ENCODE data around the gene ING5. TPM values are rescaled to one million over a fixed set of nuclear protein-coding genes. Genes with fewer than 3 reads are reported as not detected.
A peak's percentile ranks its signal among the peaks of the same experiment; 100 is the strongest.
"Not testable (repeated sequence)": the region's sequence is repeated elsewhere in the genome, so short reads cannot be mapped to it uniquely, and the experiment has no call there.

The ING5 gene
- total RNA-seq, 4 donors from 2014 or later, result 37.4 to 94.3 (median 56.3) TPM

- WGBS, 2 donors (ENCODE audit: low coverage in 1 of 2), result 74 to 77% methylated on average over 3 to 5 of the region's 5 CpGs
- no peaks in the 10 kb centered on the region for H3K4me1 ChIP-seq
- H3K36me3 ChIP-seq, result peaks cover 0 to 21% (median 3%) of the 10 kb centered on the region in 4 donors
- in situ Hi-C loops (cut with MboI; ENCODE audit: low pct_ligation_motif_present in 1 of 4, low pct_unique_long_range_greater_than_20kb in 1 of 4, low sequenced_read_pairs in 3 of 4), result no loop called here
- H3K27ac ChIP-seq, result no peak overlapping the region
- no peaks in the 10 kb centered on the region for H3K27me3 ChIP-seq
- H3K9me3 ChIP-seq, result no peaks in the 10 kb centered on the region
- no peak overlapping the region for H3K4me3 ChIP-seq
- intact Hi-C loops (cut with DNase I; ENCODE audit: low total_unique reads), result no loop called here
- DNase-seq, result no peak
- TF ChIP-seq CTCF (IDR thresholded peaks at IDR 0.05) (no peak), EP300 (IDR thresholded peaks at IDR 0.05; ENCODE audit: low read depth) (no peak), POLR2AphosphoS5 (IDR thresholded peaks at IDR 0.05) (no peak), POLR2A (IDR thresholded peaks at IDR 0.05) (no peak)
Measured at GRCh38 chr2:241658296-241658695, 43.5 kb upstream of the ING5 start.

- no peaks in the 10 kb centered on the region for H3K9me3 ChIP-seq
- intact Hi-C loops (cut with DNase I; ENCODE audit: low total_unique reads), result no loop called here
- no peaks in the 10 kb centered on the region for H3K4me1 ChIP-seq
- DNase-seq, result peak; percentile 47
- no peak overlapping the region for H3K4me3 ChIP-seq
- in situ Hi-C loops (cut with MboI; ENCODE audit: low pct_ligation_motif_present in 1 of 4, low pct_unique_long_range_greater_than_20kb in 1 of 4, low sequenced_read_pairs in 3 of 4), result no loop called here
- H3K27me3 ChIP-seq, result no peaks in the 10 kb centered on the region
- H3K27ac ChIP-seq, result no peak overlapping the region
- TF ChIP-seq POLR2AphosphoS5 (IDR thresholded peaks at IDR 0.05) (peak in 1 of 3 donors; percentile 28), POLR2A (IDR thresholded peaks at IDR 0.05) (no peak), EP300 (IDR thresholded peaks at IDR 0.05; ENCODE audit: low read depth) (no peak), CTCF (IDR thresholded peaks at IDR 0.05) (peak; percentile 48 to 62 (median 57))
- H3K36me3 ChIP-seq, result peaks cover 0 to 21% (median 3%) of the 10 kb centered on the region in 4 donors
- 50 to 100% methylated on average over 1 to 26 of the region's 26 CpGs for WGBS, 2 donors (ENCODE audit: low coverage in 1 of 2)
Measured at GRCh38 chr2:241659150-241659739, 42.6 kb upstream of the ING5 start.

GRCh38 chr2:241660593-241661213 is 41.1 kb upstream of the ING5 start:
- WGBS, 2 donors (ENCODE audit: low coverage in 1 of 2), result 92% methylated on average over 14 of the region's 14 CpGs; no CpG with 5 or more reads in 1 of the 2 donors
- H3K4me3 ChIP-seq, result no peak overlapping the region
- in situ Hi-C loops (cut with MboI; ENCODE audit: low pct_ligation_motif_present in 1 of 4, low pct_unique_long_range_greater_than_20kb in 1 of 4, low sequenced_read_pairs in 3 of 4) (no loop called here), intact Hi-C loops (cut with DNase I; ENCODE audit: low total_unique reads) (no loop called here)
- TF ChIP-seq EP300 (IDR thresholded peaks at IDR 0.05; ENCODE audit: low read depth) (no peak), POLR2AphosphoS5 (IDR thresholded peaks at IDR 0.05) (no peak), CTCF (IDR thresholded peaks at IDR 0.05) (no peak), POLR2A (IDR thresholded peaks at IDR 0.05) (no peak)
- no peaks in the 10 kb centered on the region for H3K4me1 ChIP-seq
- H3K27me3 ChIP-seq, result no peaks in the 10 kb centered on the region
- H3K27ac ChIP-seq, result no peak overlapping the region
- H3K9me3 ChIP-seq, result no peaks in the 10 kb centered on the region
- no peak for DNase-seq
- peaks cover 0 to 8% (median 1%) of the 10 kb centered on the region in 4 donors for H3K36me3 ChIP-seq

- H3K4me3 ChIP-seq; H3K27me3 ChIP-seq; intact Hi-C loops (cut with DNase I; ENCODE audit: low total_unique reads); DNase-seq; H3K4me1 ChIP-seq; in situ Hi-C loops (cut with MboI; ENCODE audit: low pct_ligation_motif_present in 1 of 4, low pct_unique_long_range_greater_than_20kb in 1 of 4, low sequenced_read_pairs in 3 of 4); H3K9me3 ChIP-seq: not testable (repeated sequence)
- Histone ChIP-seq H3K27ac (peak overlapping the region in 1 of 4 donors; percentile 25), H3K36me3 (peaks cover 0 to 15% (median 3%) of the 10 kb centered on the region in 4 donors)
- WGBS, 2 donors (ENCODE audit: low coverage in 1 of 2), result 82% methylated on average over 24 of the region's 24 CpGs; no CpG with 5 or more reads in 1 of the 2 donors
Measured at GRCh38 chr2:241662731-241663130, 39.1 kb upstream of the ING5 start.

Data from transverse colon (tissue), 4 donors.